ENCODE results near the gene PLN.

The PLN gene

DNA sequence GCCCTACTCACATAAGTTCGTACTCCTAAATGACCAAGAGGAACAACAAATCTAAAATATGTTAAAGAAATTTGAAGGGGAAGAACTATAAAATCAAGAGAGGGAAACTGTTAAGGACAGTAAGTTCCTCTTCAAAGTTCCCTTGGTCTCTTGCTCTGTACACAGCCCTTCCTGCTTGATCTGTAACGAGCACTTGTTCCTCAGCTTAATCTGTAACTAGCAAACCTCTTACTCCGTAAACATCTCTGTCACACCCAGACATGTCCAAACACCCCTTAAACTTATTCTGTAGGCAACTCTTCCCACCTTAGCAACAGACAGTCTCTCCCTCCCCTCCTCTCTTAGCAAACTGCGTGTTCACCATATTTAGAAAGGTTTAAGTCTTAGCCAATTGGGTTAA lies 29.9 kb downstream of the PLN start:
- Histone ChIP-seq H3K4me1 (ENCODE audit: control insufficient read depth, insufficient read depth, low read length) (no peaks in the 10 kb centered on the region), H3K27ac (ENCODE audit: extremely low read depth, low read depth, low read length) (no peak overlapping the region), H3K4me3 (ENCODE audit: low read depth, low read length) (no peak overlapping the region), H3K9me3 (ENCODE audit: control insufficient read depth, insufficient read depth, low read depth, low read length) (no peaks in the 10 kb centered on the region), H3K36me3 (ENCODE audit: control insufficient read depth in 2 of 2, insufficient read depth in 1 of 2, low read length in 2 of 2) (peaks cover 0 to 21% of the 10 kb centered on the region in 2 experiments; a peak in 1 of 3 replicates)
- POLR2A ChIA-PET, result no interaction called here
- TF ChIP-seq, protein P1, sequence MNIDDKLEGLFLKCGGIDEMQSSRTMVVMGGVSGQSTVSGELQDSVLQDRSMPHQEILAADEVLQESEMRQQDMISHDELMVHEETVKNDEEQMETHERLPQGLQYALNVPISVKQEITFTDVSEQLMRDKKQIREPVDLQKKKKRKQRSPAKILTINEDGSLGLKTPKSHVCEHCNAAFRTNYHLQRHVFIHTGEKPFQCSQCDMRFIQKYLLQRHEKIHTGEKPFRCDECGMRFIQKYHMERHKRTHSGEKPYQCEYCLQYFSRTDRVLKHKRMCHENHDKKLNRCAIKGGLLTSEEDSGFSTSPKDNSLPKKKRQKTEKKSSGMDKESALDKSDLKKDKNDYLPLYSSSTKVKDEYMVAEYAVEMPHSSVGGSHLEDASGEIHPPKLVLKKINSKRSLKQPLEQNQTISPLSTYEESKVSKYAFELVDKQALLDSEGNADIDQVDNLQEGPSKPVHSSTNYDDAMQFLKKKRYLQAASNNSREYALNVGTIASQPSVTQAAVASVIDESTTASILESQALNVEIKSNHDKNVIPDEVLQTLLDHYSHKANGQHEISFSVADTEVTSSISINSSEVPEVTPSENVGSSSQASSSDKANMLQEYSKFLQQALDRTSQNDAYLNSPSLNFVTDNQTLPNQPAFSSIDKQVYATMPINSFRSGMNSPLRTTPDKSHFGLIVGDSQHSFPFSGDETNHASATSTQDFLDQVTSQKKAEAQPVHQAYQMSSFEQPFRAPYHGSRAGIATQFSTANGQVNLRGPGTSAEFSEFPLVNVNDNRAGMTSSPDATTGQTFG (tag by site-specific recombination; IDR thresholded peaks at IDR 0.05; ENCODE audit: borderline replicate concordance), result no peak
- no peak for TF ChIP-seq ZNF354C (tag by site-specific recombination; IDR thresholded peaks at IDR 0.05; ENCODE audit: borderline replicate concordance, low read depth)
- TF ChIP-seq, protein P2, sequence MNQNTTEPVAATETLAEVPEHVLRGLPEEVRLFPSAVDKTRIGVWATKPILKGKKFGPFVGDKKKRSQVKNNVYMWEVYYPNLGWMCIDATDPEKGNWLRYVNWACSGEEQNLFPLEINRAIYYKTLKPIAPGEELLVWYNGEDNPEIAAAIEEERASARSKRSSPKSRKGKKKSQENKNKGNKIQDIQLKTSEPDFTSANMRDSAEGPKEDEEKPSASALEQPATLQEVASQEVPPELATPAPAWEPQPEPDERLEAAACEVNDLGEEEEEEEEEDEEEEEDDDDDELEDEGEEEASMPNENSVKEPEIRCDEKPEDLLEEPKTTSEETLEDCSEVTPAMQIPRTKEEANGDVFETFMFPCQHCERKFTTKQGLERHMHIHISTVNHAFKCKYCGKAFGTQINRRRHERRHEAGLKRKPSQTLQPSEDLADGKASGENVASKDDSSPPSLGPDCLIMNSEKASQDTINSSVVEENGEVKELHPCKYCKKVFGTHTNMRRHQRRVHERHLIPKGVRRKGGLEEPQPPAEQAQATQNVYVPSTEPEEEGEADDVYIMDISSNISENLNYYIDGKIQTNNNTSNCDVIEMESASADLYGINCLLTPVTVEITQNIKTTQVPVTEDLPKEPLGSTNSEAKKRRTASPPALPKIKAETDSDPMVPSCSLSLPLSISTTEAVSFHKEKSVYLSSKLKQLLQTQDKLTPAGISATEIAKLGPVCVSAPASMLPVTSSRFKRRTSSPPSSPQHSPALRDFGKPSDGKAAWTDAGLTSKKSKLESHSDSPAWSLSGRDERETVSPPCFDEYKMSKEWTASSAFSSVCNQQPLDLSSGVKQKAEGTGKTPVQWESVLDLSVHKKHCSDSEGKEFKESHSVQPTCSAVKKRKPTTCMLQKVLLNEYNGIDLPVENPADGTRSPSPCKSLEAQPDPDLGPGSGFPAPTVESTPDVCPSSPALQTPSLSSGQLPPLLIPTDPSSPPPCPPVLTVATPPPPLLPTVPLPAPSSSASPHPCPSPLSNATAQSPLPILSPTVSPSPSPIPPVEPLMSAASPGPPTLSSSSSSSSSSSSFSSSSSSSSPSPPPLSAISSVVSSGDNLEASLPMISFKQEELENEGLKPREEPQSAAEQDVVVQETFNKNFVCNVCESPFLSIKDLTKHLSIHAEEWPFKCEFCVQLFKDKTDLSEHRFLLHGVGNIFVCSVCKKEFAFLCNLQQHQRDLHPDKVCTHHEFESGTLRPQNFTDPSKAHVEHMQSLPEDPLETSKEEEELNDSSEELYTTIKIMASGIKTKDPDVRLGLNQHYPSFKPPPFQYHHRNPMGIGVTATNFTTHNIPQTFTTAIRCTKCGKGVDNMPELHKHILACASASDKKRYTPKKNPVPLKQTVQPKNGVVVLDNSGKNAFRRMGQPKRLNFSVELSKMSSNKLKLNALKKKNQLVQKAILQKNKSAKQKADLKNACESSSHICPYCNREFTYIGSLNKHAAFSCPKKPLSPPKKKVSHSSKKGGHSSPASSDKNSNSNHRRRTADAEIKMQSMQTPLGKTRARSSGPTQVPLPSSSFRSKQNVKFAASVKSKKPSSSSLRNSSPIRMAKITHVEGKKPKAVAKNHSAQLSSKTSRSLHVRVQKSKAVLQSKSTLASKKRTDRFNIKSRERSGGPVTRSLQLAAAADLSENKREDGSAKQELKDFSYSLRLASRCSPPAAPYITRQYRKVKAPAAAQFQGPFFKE (tag by site-specific recombination; IDR thresholded peaks at IDR 0.05; ENCODE audit: borderline replicate concordance), result no peak
- no peak for TF ChIP-seq OVOL3 (tag by site-specific recombination; IDR thresholded peaks at IDR 0.05)
- TF ChIP-seq, protein P3, sequence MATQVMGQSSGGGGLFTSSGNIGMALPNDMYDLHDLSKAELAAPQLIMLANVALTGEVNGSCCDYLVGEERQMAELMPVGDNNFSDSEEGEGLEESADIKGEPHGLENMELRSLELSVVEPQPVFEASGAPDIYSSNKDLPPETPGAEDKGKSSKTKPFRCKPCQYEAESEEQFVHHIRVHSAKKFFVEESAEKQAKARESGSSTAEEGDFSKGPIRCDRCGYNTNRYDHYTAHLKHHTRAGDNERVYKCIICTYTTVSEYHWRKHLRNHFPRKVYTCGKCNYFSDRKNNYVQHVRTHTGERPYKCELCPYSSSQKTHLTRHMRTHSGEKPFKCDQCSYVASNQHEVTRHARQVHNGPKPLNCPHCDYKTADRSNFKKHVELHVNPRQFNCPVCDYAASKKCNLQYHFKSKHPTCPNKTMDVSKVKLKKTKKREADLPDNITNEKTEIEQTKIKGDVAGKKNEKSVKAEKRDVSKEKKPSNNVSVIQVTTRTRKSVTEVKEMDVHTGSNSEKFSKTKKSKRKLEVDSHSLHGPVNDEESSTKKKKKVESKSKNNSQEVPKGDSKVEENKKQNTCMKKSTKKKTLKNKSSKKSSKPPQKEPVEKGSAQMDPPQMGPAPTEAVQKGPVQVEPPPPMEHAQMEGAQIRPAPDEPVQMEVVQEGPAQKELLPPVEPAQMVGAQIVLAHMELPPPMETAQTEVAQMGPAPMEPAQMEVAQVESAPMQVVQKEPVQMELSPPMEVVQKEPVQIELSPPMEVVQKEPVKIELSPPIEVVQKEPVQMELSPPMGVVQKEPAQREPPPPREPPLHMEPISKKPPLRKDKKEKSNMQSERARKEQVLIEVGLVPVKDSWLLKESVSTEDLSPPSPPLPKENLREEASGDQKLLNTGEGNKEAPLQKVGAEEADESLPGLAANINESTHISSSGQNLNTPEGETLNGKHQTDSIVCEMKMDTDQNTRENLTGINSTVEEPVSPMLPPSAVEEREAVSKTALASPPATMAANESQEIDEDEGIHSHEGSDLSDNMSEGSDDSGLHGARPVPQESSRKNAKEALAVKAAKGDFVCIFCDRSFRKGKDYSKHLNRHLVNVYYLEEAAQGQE (tag by site-specific recombination; IDR thresholded peaks at IDR 0.05), result no peak
- TF ChIP-seq ZNF211 (tag by site-specific recombination; IDR thresholded peaks at IDR 0.05; ENCODE audit: low read depth), result no peak
- TF ChIP-seq OSR2 (tag by site-specific recombination; IDR thresholded peaks at IDR 0.05), result no peak
- TF ChIP-seq MYNN (tag by site-specific recombination; IDR thresholded peaks at IDR 0.05; ENCODE audit: borderline replicate concordance), result no peak
- no peak for TF ChIP-seq ZNF707 (tag by site-specific recombination; IDR thresholded peaks at IDR 0.05)
- TF ChIP-seq SALL2 (tag by site-specific recombination; IDR thresholded peaks at IDR 0.05; ENCODE audit: borderline replicate concordance), result no peak
- no peak for TF ChIP-seq ZNF311 (tag by site-specific recombination; IDR thresholded peaks at IDR 0.05; ENCODE audit: borderline replicate concordance)
- CTCF ChIA-PET, result no interaction called here

DNA sequence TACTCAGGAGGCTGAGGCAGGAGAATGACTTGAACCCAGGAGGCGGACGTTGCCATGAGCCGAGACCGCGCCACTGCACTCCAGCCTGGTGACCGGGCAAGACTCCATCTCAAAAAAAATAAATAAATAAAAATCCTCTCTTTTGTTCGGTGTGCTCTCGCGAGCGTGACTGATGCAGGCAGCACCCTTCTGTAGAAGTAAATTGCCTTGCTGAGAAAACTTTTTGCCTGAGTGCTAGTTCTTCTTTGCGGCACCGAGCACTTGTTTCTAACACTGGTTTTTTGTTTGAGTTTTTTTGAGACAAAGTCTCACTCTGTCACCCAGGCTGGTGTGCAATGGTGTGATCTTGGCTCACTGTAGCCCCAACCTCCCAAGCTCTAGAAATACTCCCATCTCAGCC lies 30.5 kb downstream of the PLN start:
- H3K27ac ChIP-seq (ENCODE audit: extremely low read depth, low read depth, low read length), result no peak overlapping the region
- TF ChIP-seq, protein P4, sequence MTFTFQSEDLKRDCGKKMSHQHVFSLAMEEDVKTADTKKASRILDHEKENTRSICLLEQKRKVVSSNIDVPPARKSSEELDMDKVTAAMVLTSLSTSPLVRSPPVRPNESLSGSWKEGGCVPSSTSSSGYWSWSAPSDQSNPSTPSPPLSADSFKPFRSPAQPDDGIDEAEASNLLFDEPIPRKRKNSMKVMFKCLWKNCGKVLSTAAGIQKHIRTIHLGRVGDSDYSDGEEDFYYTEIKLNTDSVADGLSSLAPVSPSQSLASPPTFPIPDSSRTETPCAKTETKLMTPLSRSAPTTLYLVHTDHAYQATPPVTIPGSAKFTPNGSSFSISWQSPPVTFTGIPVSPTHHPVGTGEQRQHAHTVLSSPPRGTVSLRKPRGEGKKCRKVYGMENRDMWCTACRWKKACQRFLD (tag by site-specific recombination; IDR thresholded peaks at IDR 0.05), result no peak
- TF ChIP-seq ZNF121 (tag by site-specific recombination; IDR thresholded peaks at IDR 0.05) (no peak), REPIN1 (tag by site-specific recombination; IDR thresholded peaks at IDR 0.05; ENCODE audit: low read depth) (no peak), SETDB1 (IDR thresholded peaks at IDR 0.05; ENCODE audit: insufficient read length, low read length) (peak; percentile 91), PRDM1 (tag by site-specific recombination; IDR thresholded peaks at IDR 0.05) (no peak)
- no peaks in the 10 kb centered on the region for H3K4me1 ChIP-seq (ENCODE audit: control insufficient read depth, insufficient read depth, low read length)
- no peaks in the 10 kb centered on the region for H3K9me3 ChIP-seq (ENCODE audit: control insufficient read depth, insufficient read depth, low read depth, low read length)
- POLR2A ChIA-PET, result no interaction called here
- CTCF ChIA-PET, result interaction anchor here (0.8 to 3.0 kb wide), 5 partner anchors 11 to 306 kb away, joined by 3 to 31 read pairs (median 10); no protein-coding TSS in a partner anchor
- H3K36me3 ChIP-seq (ENCODE audit: control insufficient read depth in 2 of 2, insufficient read depth in 1 of 2, low read length in 2 of 2), result peaks cover 0 to 21% of the 10 kb centered on the region in 2 experiments; a peak in 1 of 3 replicates
- H3K4me3 ChIP-seq (ENCODE audit: low read depth, low read length), result no peak overlapping the region
